T-helper 2 cell treated with Interferon-gamma antibody and Interleukin-4, amounts not matched to agents 5 μg/mL and 100 μg/mL, for 36 hours (primary cell): ENCODE measurements around the gene LAD1.

Experiments
- DNase-seq: peaks from one replicate; pipeline ENCODE4 v3.0.0; 2021; ENCODE audit warnings: low spot score
- H3K27ac Mint-ChIP-seq: one replicate; pipeline ENCODE4 v1.8.0; 2021; ENCODE audit warnings: mild to moderate bottlenecking, mixed read lengths
- H3K27me3 Mint-ChIP-seq: one replicate; pipeline ENCODE4 v1.8.0; 2021; ENCODE audit warnings: low read depth, mixed read lengths
- H3K36me3 Mint-ChIP-seq: one replicate; pipeline ENCODE4 v1.8.0; 2021; ENCODE audit warnings: low read depth, mixed read lengths
- H3K4me1 Mint-ChIP-seq: one replicate; pipeline ENCODE4 v1.8.0; 2021; ENCODE audit warnings: low read depth, mixed read lengths
- H3K4me3 Mint-ChIP-seq: one replicate; pipeline ENCODE4 v1.8.0; 2022; ENCODE audit warnings: mild to moderate bottlenecking, moderate library complexity, mixed read lengths
- H3K9me3 Mint-ChIP-seq: one replicate; pipeline ENCODE4 v1.8.0; 2021; ENCODE audit warnings: mixed read lengths

LAD1 gene

DNA sequence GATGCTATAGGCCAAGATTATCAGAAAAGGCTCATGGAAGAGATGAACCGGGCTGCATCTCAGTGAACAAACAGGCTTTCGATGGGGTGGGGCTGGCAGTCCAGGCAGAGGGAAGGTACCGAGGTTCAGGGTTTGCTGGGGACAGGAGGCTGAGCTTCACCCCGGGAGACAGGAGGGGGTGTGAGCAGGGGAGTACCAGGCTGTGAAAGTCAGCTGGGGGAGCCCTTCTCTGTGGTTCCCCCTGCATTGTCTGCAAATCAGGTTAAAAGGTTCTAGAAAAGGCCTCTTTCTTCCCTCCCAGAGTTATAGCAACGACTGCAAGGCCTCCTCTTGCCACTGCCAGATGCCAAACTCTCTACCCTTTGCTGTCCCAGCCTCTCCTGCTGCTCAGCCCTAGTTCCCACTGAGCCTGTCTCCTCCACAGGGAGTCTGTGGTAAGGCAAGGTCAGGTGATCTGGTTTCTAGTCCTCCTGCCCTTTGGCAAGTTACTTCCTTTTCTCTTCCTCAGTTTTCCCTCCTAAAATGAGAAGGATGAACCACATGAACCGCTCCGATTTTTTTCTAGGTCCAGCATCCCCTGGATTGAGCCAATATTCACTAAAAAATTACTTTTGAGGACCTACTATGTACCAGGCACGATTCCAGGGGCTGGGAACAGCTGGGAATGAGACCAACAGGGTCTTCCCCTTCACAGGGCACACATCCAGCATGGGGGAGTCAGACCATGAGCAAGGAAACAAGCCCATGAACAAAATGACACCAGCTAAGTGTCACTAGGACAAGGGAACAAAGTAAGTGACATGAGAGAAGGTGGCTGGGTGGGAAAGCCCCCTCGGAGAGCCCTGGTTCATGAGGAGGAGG is 7.2 kb downstream of the LAD1 start:
- H3K27me3 Mint-ChIP-seq = peaks cover 6% of the 10 kb centered on the region
- H3K4me3 Mint-ChIP-seq = no peak overlapping the region
- no peaks in the 10 kb centered on the region for H3K36me3 Mint-ChIP-seq
- H3K4me1 Mint-ChIP-seq = no peaks in the 10 kb centered on the region
- H3K27ac Mint-ChIP-seq = no peak overlapping the region
- DNase-seq = no peak
- H3K9me3 Mint-ChIP-seq = no peaks in the 10 kb centered on the region

DNA sequence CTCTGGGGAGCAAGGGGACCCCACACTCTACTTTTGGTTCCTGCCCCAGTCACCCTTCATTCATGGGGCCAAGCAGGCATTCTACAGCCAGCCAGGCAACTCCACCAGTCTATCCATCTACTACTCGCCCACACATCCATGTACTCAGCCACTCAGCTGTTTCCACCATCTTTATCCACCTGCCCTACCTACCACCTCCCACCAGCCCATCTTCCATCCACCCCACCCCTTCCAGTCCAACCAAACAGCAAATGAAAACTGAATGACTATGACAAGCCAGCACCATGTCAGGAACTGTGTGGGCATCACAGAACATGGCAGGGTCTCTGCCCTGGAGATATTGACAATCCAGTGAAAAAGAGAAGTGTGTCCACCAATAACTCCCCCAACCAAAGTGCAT is 7.9 kb downstream of the LAD1 start:
- Mint-ChIP-seq H3K27ac (no peak overlapping the region), H3K4me1 (no peaks in the 10 kb centered on the region), H3K27me3 (peaks cover 5% of the 10 kb centered on the region), H3K36me3 (no peaks in the 10 kb centered on the region), H3K4me3 (no peak overlapping the region), H3K9me3 (no peaks in the 10 kb centered on the region)
- DNase-seq = no peak

DNA sequence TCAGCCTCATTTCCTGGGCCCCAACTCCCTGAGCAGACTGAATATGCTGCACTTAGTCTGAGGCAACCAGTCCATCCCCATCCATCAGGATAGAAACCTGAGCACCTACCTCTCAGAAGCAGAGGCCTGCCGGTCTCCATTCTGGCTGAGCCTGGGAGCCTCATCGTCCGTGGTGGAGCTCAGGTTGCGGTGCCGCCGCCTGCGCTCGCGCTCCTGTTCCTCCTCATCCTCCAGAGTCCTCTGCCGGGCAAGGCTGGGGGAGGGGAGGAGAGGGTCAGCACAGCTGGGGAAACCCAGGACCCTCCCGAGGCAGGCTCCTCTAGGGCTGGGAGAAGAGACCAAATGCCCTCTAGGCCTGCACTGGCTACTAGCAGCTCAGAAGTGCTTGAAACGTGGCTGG is 10.1 kb downstream of the LAD1 start:
- Mint-ChIP-seq H3K9me3 (no peaks in the 10 kb centered on the region), H3K27me3 (no peaks in the 10 kb centered on the region), H3K4me1 (no peaks in the 10 kb centered on the region), H3K4me3 (no peak overlapping the region), H3K27ac (no peak overlapping the region), H3K36me3 (no peaks in the 10 kb centered on the region)
- no peak for DNase-seq

DNA sequence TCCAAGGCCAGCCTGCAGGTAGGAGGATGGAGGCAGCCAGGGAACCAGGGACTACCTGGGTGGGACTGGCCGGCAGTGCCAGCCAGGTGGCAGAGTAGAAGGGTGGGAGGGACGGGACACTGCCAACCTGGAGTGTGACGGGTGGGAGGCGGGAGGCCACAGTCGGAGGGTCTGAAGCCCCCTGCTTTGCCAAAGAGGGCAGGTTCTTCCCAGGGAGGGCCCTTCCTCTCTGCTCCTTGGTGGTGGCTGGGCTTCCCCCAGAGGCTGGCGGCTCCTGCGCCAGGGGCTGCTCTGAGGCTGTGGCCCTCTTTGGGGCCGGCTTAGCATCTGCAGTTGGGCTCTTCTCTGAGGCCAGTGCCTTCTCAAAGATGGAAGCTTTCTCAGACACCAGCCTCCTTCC is 12.9 kb downstream of the LAD1 start:
- Mint-ChIP-seq H3K36me3 (no peaks in the 10 kb centered on the region), H3K4me3 (no peak overlapping the region), H3K27me3 (no peaks in the 10 kb centered on the region), H3K9me3 (no peaks in the 10 kb centered on the region), H3K4me1 (no peaks in the 10 kb centered on the region), H3K27ac (no peak overlapping the region)
- DNase-seq = no peak

DNA sequence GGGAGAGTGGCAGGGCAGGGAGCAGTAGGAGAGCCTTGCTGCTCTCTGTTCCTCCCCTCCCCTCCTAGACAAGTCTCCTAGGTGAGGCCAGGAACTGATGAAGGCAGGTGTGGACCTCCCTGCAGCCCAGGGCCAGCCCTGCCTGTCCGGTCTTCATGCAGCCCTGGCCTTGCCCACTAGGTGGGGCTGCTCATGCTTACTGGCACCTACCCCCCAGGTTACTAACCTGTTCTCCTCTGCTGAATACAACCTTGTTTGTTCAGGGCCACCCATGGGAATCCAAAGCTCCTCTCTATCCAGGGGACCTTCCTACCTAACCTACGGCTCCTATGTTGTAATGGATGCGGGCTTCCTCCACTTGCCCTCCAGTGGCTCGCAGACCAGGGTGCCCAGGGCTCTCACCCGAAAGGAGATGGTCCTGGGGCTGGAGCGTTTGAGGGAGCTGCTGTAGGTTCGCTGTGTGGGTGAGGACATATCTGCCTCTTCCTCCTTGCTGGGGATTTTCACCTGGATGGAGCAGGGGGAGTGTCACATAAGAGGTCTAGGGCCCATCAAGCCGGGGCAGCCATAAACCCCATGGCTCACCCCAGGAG is 13.7 kb downstream of the LAD1 start:
- Mint-ChIP-seq H3K36me3 (no peaks in the 10 kb centered on the region), H3K4me3 (no peak overlapping the region), H3K9me3 (no peaks in the 10 kb centered on the region), H3K27ac (no peak overlapping the region), H3K4me1 (no peaks in the 10 kb centered on the region), H3K27me3 (no peaks in the 10 kb centered on the region)
- DNase-seq = peak; percentile 6

DNA sequence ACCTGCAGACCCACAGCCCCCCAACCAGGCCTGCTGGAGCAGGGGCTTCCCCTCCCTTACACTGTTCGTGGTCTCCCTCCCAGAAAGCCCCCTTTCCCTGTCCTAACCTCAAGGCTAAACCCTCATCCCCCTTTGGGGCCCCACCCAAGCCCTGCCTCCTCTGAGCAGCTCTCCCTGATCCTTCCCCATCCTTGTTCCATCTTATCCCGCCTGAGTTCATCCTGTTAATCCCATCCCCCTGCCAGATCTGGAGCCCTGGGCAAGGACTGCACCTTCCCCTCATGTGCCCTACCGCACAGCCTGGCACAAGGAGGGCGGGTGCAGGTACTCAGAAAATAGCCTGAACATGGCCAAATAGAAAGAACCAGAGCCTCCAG is 14.7 kb downstream of the LAD1 start:
- Mint-ChIP-seq H3K9me3 (no peaks in the 10 kb centered on the region), H3K4me1 (no peaks in the 10 kb centered on the region), H3K4me3 (no peak overlapping the region), H3K36me3 (no peaks in the 10 kb centered on the region), H3K27ac (no peak overlapping the region), H3K27me3 (no peaks in the 10 kb centered on the region)
- DNase-seq = no peak

DNA sequence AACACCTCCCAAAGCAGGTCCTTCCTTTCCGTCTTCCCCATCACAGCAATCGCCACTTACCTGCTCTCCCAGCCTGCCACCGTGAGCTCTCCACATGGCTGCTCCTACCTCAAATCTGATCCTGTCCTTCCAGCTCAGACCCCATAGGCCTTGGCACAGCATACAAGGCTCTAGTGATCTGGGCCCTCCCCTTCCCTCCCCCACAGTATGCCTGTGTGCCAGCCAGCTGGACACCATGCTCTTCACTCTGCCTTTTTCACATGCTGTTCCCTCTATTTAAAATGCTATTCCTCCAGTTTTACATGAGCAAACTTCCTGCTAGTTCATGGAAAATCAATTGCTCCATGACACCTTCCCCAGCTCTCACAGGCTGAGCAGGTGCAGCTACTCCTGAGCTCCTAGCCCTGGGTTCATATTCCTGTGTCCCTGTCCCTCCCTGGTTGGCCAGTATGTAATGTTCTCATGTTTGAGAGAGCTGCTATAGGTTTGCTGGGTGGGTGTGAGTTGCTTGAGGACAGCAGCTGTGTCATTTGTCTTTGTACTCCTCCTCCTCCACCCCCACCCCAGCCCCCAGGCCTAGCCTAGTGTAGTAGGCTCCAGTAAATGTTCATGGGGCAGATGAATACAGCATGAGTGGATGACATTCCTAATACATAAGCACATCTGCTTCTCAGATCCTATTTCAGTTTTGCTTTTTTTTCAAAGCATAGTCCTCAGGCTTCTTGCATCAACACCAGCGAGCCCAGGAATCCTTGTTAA is 15.3 kb downstream of the LAD1 start:
- Mint-ChIP-seq H3K4me1 (no peaks in the 10 kb centered on the region), H3K9me3 (no peaks in the 10 kb centered on the region), H3K4me3 (no peak overlapping the region), H3K36me3 (no peaks in the 10 kb centered on the region), H3K27ac (no peak overlapping the region), H3K27me3 (no peaks in the 10 kb centered on the region)
- no peak for DNase-seq

DNA sequence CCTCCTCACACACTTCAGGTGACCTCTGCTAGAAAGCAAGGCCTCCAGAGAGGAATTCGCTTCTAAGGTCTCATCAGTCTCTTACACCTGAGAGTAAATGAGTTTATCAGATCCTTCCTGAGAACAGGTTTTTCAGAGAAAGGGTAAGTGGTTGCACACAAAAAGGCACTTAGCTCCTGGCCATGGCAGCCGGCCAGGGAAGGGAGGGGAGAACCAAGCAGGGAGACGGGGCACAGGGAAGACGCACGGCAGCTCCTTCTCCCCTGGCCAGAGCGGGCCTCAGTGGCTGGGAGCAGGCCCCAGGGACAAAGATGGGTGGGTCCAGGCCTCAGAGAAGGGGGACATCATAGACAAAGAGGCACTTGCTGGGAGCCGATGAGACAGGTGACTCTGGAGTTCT is 18.0 kb downstream of the LAD1 start:
- DNase-seq = no peak
- H3K9me3 Mint-ChIP-seq = no peaks in the 10 kb centered on the region
- H3K27me3 Mint-ChIP-seq = no peaks in the 10 kb centered on the region
- H3K4me3 Mint-ChIP-seq = no peak overlapping the region
- H3K36me3 Mint-ChIP-seq = no peaks in the 10 kb centered on the region
- no peak overlapping the region for H3K27ac Mint-ChIP-seq
- H3K4me1 Mint-ChIP-seq = no peaks in the 10 kb centered on the region

DNA sequence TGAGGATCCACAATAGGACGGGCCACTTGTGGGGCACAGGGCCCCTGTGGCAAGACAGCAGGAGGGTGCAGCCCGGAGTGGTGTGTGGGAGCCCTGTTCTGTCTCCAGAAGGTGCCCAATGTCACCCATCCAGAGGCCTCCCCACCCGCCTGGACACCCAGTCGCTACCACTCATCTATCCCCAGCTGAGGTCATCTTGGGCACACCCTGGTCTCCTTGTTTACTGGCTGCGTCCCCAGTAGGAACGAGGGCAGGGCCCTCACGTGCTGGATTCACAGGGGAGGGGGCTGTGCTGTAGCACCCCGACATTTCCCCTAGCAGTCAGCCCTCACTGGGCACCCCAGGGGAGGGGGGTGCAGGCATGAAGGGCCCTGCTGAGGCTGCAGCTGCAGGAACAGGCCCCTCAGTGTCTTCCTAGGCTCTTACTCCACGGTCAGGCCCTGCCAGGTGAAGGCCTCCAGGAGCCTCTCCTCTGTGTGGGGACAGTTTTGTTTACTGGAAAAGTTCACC is 19.3 kb downstream of the LAD1 start:
- H3K27ac Mint-ChIP-seq = no peak overlapping the region
- no peak for DNase-seq
- H3K4me3 Mint-ChIP-seq = no peak overlapping the region
- no peaks in the 10 kb centered on the region for H3K9me3 Mint-ChIP-seq
- H3K27me3 Mint-ChIP-seq = peaks cover 4% of the 10 kb centered on the region
- no peaks in the 10 kb centered on the region for H3K4me1 Mint-ChIP-seq
- no peaks in the 10 kb centered on the region for H3K36me3 Mint-ChIP-seq

DNA sequence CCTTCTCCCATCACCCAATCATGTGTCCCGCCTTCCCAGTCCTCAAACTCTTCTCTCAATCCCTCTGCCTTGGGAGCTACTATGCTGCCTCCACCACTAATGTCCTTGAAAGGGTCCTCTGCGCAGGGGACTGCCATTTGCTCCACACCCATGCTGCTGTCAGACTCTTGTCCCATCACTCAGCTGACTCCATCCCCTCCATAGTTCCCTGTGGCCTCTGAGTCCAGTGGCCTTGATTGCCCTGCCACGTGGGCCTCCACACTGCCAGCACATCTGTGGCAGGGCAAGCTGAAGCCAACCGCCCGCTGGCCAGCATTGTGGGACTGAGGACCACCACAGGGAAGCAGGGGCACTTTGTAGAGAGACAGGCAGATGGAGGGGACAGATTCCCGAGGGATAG is 20.3 kb downstream of the LAD1 start:
- Mint-ChIP-seq H3K4me1 (no peaks in the 10 kb centered on the region), H3K27me3 (peaks cover 4% of the 10 kb centered on the region), H3K27ac (no peak overlapping the region), H3K36me3 (no peaks in the 10 kb centered on the region), H3K9me3 (no peaks in the 10 kb centered on the region), H3K4me3 (no peak overlapping the region)
- DNase-seq = no peak

DNA sequence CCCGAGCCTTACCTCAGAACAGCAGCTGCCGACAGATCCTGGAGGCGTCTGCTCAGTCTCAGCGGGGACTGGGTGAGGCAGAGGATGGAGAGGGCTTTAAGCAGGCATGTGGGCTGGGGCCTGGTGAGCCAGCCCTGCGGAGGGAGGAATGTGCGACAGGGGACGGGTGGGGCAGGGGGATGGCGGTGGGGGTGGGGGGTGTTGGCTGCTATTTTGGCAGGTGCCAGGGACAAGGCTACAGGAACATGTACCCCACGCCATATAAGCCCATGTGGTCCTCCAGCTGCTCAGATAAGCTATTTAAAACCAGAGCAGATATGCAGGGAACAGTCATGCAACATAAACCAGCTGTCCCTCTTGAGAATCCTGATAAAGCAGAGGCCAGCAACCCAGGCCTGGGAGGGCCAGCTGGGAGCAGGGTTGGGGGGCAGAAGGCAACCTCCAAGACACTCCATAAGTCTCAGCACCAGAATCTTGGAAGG is 21.5 kb downstream of the LAD1 start, which contains the start of gene TNNT2:
Gene TNNT2 (minus strand): TSS at position 70 of the 482 bp plus-strand sequence. CDS start 4,426 bp downstream, outside the sequence.
- Mint-ChIP-seq H3K4me1 (no peaks in the 10 kb centered on the region), H3K27me3 (peaks cover 8% of the 10 kb centered on the region), H3K4me3 (no peak within 1 kb of the TSS), H3K9me3 (no peaks in the 10 kb centered on the region), H3K36me3 (no peaks in the 10 kb centered on the region), H3K27ac (no peak within 1 kb of the TSS)
- no peak for DNase-seq

DNA sequence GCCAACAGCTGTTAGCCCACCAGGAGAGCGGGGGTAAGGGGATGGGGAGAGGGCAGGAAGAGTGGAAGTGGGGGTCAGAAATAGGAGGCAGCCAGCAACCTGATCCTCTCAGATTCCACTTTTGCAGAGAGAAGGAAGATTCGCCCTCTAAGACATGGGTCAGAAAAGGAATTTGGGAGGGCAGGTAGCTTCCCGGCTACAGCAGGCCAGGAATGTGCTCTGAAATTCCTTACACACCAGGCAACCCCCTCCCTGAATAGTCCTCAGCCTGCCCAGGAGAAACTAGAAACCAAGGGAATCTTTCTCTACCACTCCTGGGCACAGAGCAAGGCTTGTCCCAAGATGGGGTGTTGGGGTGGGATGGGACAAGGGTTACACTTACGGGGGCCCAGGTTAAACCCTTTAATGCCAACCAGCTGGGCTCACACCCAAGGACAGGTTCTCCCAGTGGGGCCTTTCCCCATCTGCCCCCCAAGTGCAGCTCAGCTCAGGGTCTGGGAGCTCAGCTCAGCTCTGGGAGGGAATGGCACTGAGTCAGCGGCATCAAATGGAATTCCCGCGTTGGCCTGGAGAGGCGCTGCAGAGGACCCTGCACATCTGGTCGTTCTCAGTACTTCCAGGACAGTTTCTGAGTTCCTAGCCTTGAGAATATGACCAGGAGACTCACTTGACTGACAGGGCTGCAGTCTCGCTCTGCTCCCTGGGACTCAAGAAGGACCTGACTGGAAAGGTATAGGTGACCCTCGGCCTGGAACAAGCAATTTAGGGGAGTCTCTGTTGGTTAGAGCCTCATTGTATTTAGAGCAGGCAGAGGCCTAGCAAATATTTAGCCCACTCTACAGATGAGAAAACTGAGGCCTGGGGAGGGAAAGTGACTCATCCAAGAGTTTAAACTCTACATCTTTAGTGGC is 22.4 kb downstream of the LAD1 start:
- Mint-ChIP-seq H3K9me3 (no peaks in the 10 kb centered on the region), H3K36me3 (no peaks in the 10 kb centered on the region), H3K4me1 (no peaks in the 10 kb centered on the region), H3K27me3 (peaks cover 11% of the 10 kb centered on the region), H3K4me3 (no peak overlapping the region), H3K27ac (no peak overlapping the region)
- DNase-seq = peak; percentile 5

DNA sequence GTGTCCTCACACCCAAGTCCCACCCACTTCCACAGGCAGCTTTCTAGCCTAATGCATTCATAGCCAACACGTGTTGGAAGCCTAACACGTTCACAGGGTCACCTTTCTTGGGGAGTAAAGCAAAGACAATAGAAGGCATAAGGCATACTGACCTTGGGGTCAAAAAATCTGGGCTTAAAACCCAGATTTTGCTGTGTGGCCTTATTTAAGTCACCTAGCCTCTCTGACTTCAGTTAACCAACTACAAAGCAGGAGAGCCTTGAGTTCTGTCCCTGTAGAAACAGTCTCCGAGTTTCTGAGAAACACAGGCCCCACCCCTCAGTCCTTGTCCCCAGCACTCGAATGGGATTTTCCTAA is 23.0 kb downstream of the LAD1 start:
- no peak for DNase-seq
- H3K9me3 Mint-ChIP-seq = no peaks in the 10 kb centered on the region
- H3K27ac Mint-ChIP-seq = no peak overlapping the region
- no peaks in the 10 kb centered on the region for H3K4me1 Mint-ChIP-seq
- no peak overlapping the region for H3K4me3 Mint-ChIP-seq
- H3K27me3 Mint-ChIP-seq = peaks cover 11% of the 10 kb centered on the region
- H3K36me3 Mint-ChIP-seq = no peaks in the 10 kb centered on the region
